Inferior parietal cortex (tissue), 1 donor: ENCODE measurements around the gene ANKRD63.

Experiments
- DNase-seq: peaks from one replicate; pipeline ENCODE4 v3.0.0-alpha.2; 2016; ENCODE audit errors: extremely low spot score

Gene ANKRD63

DNA sequence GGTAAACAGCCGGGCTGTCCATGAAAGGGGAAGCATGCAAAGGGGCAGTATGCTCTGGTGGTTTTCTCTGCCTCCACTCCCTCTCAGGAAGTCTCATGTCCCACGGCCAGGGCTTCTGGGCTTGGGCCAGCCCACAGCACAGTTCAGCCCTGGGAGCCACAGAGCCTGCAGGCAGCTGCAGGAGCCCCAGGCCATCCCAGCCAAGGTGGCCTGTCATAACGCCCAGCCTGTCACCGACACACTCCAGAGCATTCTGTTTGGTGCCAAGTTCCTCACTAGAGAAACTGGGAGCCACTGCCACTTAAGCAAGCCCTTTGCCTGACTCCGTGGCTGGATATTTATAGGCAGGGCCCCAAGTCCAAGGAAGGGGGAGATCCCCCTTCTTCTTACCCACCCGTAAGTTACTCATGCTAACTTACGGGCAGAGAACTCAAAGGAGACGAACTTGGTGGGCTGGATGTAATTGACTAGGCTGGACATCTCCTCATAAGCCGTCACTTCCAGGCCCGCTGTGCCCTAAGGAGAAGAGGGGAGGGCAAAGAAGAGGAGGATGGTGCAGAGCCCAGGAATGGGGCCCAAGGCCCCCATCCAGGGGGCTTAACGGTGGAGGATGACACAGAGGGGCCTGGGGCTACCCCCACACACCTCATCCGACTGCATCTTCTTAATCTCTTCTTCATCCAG lies 13.2 kb upstream of the ANKRD63 start:
- DNase-seq: no peak

DNA sequence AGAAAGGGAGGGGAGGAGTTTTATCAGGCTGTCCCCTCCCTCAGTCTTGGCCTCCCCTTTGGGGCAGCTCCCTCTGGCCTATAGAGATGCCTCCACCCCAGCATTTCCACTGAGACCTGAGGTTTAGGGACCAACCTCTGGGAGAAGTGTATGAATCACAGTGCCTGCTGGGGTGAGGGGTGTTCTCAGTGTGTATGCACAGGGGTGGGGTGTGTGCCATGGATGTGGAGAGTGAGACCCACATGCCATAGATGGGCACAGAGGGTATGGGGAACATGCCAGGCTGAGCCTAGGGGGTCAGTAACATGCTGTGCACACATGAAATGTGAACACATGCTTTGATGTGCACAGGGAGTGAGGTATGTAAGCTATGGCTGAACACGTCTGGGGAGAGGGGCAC lies 12.4 kb upstream of the ANKRD63 start:
- DNase-seq: no peak

DNA sequence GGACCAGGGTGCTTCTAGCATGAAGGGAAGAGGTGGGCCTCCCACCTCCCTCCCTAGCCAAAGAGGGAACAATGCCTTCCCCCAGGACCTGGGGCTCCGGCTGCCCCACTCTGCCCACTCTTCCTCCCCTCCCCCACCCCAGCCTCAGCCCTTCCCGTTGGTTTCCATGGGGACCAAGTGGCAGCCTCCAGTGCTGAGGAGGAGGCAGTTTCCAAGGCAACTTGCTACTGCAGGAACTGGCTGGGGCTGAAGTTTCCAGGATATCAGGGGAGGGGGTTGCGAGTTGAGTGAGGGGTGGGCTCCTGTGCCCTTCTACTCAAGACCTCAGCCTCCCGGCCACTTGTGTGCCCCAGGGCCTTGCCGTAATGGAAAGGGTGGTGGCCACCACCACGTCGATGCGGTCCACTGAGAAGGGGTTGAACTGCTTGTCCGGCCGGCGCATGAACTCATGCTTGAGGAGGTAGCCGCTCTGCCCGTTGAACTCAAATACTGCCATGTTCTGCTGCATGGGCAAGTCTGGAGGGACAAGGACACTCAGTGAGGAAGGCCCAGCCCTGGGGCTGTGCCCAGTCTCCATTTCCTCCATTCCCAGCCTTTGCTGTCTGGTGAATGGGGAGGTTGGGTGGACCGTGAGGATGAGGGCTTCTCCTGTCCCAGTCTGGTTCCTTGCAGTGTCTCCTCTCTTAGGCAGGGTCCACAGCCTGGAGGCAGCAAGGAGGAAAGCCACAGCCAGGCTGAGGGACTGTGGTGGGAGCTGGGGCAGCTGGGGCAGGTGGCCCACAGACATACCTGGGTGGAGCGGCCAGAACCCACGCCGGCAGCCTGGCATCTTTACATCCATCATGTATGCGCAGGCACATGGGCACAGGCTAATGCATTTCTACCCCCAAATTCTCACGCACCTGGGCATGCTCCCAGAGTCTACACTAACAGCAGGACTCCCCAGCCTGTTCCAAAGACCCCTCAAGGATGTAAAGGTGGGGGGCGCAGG lies 11.3 kb upstream of the ANKRD63 start:
- no peak for DNase-seq

DNA sequence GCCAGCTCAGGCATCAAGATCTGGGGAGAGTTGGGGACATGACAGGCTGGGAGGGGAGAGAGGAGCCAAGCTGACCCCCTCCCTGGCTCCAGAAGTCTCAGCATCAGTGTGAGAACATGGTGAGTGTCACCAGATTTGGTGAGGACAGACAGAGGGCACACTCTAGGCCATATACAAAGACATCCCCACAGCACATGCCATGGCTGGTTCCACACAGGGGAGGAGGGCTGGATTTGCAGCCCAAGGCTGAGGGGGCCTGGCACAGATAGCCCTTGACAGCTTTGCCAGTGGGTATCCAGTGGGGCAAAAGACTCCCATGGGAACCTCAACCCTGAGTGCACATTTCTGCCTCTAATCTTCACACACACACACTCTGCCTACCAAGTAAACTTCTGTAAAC lies 10.1 kb upstream of the ANKRD63 start:
- DNase-seq: no peak

DNA sequence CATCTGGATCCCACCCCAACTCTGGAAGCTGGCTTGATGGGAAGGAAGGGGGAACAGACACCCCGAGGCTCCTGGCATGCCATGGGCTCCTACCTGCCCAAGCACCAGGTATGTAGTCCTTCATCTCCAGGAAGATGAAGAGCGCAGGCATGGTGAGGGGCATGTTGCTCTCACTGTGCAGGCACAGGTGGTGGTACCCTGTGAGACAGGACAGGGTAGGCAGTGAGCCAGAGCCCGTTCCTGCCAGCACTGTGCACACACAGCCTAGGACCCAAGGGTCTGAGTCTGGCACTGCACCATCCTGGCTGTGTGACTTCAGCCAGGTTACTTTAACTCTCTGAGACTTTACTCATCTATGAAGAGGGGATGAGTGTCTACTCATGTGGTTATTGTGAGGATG lies 9.4 kb upstream of the ANKRD63 start:
- DNase-seq: no peak

DNA sequence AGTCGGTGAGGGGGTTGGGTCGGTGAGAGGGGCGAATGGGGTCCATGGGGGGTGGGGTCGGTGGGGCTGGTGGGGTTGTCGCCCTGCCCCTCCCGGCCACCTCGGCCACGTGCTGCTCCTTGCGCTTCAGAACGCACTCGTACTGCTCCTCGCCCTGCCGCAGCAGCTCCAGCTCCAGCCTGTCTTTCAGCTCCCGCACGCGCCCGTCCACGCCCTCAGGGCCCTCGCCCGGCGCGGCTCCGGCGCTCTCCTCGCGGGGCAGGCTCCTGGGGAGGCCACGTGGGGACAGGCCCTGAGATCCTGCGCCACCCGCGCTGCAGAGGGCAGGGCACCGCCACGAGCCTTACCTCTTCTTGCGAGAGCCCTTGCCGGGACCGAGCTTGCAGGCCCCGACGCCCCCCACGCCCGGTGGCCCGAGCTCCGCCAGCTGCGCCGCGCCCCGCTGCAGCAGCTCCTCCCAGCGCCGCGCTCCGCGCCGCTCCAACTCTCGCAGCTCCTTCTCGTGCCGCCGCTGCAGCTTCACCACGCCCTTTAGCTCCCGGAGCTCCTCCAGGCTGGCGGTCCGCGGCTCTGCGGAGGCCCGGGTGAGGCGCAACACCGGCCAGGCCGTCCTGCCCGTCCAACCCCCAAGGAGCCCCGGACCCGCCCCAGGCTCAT lies 8.2 kb upstream of the ANKRD63 start:
- DNase-seq: no peak

DNA sequence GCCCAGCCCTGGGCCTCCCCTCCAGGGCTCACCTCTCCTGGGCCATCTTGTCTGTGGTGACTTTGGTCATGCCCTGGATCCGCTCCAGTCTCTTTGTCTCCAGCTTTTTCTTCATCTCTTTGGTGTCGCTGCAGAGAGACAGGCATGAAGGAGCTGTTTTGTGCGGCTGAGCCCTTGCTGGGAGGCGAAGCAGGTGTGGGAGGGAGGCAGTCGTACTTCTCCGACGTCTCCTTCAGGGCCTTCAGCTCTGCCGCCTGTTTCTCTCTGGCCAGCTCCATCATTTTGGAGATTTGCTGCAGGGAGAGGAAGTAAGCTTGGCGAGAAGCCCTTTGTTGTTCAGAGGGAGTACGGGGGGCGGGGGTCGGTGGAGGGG lies 7.7 kb upstream of the ANKRD63 start:
- no peak for DNase-seq

DNA sequence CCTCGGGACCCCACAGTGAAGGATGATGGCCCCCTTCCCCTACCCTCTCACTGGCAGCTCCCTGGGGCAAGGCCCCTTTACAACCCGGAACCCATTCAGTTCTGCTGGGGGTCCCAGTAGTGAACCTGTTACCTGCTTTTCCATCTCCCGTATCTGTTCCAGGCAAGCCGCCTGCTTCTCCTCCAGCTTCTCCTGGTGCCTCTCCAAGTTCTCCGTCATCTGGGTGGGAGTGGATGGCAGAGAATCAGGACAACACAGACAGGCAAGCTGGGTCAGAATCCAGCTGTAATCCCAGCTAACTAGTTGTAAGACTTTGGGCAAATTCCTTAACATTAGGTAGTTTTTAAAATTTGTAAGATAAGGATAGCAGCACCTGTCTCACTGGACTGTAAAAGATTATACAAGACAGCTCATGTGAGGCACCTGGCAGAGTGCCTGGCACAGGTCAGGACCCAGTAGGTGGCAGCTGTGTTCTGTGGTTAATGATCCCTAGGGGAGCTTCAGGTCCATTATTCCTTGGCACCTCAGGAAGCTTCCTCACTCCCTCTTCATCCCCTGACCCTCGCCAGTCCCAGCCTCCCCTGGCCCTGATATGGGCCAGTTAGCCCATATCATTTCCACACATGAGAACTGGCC lies 6.4 kb upstream of the ANKRD63 start:
- no peak for DNase-seq

DNA sequence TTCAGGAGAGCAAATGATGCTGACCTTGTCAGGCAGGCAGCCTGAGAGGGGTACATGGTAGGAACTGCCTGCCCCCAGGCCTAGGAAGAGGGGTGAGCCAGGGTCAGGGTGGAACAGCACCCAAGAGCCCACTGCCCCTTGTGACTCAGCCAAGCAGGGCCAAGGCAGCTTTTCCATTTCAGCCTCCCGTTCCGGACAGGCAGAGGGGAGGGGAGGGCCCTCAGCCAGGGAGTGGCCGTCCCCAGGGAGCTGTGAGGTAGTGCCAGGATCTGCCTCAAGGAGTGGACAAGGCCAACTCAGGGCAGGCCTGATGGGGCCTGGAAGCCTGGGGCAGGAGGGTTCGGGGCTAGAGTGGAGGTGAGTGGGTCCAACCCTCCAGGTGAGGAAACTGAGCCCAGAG lies 5.1 kb upstream of the ANKRD63 start:
- no peak for DNase-seq

DNA sequence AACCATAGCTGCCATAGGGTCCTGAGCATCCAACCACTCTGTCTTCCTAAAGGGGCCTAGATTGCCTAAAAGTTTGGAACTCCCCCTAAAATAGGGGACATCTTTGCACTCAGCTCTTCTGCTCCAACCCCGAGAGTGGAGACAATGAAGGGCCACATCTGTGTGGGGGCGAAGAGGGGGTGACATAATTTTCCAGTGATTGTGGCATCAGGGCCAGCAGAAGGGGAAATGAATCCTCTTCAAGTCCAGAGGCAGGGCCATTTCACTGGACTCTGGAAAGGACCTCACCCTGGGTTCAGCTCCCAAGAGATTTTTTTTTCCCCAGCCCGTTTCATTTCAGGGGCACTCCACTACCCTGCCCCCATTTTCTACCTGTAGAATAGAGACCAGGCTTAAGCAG lies 4.6 kb upstream of the ANKRD63 start:
- DNase-seq: no peak

DNA sequence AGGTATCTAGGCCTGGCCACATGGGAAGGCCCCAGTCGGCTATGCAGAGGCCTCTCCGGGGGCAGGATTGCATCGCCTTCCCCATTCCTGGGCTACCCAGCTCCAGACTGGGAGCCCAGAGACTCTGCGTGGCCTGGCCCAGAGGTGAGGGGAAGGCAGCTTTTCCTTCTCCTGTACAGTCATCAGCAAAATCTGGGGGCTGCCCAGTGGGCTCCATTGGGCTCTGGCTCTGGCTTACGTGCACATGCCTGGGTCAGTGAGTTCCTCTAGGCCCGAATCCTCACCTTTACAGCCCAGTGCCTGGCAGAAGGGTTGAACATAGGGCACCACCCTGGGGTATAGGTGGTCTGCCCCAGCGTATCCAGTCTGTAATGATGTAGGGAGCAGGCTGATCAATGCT lies 3.9 kb upstream of the ANKRD63 start:
- no peak for DNase-seq

DNA sequence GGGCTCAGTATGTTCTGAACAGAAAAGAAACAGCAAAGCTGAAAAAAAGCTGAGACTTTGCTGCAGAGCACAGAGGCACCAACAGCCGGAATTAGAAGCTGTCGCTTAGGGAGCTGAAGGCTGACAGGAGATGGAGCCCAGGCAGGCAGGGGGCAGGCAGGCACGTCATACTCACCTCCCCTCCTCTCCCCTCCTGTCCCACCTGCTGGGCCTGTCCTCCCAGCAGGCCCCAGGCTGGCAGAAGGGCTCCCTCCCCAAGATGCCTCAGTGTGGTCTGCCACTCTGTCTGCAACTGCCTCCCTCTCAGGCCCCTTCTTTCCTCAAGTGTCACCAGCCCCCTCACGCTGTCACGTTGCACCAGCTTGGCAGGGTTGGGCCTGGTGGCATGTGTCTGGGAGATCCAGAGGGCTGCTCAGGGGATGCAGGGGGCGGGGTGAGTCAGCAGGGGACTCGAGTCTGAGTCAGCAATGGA lies 3.2 kb upstream of the ANKRD63 start:
- DNase-seq: no peak

DNA sequence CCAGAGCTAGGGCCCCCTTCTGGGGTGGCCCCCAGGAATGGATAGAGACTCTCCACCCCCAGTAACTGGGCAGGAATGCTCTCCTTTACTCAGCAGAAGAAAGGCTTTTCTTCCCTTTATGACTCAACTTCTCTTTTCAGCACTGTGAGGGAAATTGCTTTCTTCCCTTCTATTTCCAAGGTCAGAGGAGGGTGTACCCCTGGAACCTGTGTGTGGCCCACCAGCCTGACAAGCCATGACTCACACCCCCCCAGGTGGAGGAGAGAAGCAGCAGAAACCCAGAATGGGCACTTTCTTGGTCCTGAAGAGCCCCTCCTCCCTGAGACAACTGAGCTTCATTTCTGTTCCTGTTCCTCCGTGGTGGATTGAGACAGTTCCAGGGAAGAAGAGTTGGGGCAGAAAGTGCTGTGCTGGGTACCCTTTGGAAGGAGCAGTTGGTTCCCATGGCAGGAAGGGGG lies 2.7 kb upstream of the ANKRD63 start:
- DNase-seq: no peak

DNA sequence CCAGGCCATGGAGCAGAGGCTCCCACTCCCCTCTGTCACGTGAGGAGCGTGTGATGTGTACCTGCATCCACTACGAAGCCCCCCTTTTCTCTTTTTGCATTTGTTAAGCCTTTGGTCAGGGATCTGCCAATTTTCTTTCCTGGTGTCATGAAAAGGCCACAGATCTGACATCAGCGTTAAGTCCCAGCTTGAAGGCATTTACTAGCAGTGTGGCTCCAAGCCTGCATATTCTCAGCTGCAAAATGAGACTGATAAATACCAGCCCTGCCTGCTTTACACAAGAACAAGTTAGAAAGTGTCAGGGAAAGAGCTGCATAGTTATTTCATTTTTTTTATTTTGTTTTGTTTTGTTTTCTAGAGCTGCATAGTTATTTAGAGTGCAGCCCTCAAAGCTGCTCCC lies 2.3 kb upstream of the ANKRD63 start:
- DNase-seq: no peak

DNA sequence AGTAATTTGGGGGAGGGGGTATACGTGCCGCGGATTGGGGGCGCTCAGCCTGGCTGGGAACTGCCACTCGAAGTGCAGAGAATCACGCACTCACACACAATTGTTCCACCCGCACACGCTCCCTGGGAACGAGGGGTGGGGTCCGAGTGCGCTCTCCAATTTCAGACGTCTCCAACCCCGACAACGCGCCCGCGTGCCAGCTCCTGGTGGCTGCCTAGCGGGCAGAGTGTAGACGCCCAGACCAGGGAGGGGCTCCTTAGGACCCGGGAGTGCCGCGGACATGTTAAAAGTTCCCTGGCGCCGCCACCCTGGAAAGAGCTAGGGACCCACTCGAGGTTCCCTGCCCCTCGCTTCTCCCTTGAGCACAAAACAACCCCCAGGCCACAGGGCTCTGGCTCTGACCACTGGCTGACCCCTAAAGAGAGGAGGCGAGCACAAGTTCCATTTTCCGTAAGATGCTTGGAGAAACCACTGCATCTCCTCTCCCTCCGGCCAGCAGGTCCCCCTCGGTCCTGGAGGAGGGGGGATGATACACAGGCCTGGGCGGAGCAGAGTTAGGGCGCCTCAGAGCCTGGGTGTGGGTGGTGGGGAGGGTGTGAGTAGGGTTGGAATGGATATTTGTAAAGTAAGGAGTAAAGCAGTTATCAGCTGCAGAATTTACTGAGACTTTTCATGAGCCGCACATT lies 894 bp upstream of the ANKRD63 start:
- no peak for DNase-seq

DNA sequence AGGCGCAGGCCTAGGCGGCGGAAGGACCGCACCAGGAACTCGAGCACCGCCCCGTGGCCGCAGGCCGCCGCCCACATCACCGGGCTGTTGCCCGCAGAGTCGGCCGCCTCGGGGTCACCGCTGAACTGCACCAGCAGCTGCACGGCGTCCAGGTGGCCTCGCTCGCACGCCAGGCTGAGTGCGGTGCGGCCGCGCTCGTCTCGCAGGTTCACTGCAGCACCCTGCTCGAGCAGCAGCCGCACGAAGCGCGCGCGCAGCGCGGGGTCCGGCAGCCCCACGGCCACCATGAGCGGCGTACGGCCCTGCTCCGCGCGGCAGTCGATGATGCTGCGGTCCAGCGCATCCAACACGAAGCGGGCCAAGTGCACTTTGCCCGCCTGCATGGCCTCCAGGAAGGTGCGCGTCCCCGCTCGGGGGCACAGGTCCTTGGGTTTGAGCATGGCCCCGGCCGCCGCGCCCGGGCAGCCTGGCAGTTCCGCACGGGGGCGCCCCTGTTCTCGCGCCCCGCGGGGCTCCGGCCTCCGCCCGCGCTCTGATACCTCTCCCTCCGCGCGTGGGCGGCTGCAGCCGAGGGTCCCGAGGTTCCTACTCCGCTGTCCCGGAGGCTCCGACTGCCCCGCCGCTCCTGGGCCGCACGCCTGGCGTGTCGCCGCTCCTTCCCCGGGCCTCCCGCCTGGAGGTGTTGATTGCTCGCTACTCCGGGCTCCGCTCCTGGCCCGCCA lies 556 bp downstream of the ANKRD63 start:
- no peak for DNase-seq

DNA sequence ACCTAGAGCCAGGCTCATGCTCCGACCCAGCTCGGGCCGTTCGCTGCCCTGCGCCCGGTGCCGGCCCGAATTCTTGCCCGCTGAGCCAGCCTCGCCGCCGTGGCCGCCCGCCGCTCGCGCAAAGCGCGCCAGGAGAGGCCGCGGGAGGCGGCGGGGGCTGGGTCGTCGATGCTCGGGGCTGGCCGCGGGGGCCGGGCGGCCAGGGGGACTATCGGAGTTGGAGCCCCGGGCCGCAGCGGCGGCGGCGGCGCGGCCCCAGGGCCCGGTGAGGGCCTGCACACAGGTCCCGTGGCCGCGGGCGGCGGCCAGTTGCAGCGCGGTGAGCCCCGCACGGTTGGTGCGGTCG lies 1.1 kb downstream of the ANKRD63 start:
- DNase-seq: no peak

DNA sequence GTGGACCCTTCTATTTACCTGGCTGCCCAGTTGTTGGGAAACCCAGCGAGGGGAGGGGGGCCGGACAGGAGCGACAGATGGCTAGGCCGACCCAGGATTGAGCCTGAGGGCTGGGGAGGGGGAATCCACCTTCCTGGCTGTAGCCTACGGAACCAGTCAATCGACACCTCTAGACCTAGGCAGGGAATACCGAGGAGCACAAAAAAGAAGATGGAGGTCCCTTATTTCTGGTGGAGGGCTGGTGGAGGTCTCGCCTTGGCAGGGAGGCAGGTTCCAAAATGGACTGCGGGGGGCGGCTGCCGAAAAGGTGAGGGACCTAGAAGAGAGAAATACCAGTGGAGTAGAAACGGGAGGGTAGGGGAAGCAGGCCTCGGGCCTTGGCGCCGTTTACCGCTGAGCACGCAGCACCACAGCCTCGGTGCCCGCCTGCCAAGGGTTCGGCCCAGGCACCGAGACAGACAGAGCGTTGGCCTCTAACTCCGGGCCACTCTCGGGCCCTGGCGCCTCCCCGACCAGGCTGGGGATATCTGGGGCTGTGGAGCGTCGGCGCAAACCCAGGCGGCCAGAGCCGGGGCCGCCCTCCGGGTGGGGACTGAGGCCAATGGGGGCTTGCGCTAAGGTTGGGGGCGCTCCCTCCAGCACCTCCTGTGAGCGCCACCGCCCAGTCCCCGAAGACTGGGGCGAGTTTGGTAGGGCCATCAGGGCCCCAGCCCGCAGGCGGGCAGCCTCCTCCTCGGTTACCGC lies 1.6 kb downstream of the ANKRD63 start:
- no peak for DNase-seq

DNA sequence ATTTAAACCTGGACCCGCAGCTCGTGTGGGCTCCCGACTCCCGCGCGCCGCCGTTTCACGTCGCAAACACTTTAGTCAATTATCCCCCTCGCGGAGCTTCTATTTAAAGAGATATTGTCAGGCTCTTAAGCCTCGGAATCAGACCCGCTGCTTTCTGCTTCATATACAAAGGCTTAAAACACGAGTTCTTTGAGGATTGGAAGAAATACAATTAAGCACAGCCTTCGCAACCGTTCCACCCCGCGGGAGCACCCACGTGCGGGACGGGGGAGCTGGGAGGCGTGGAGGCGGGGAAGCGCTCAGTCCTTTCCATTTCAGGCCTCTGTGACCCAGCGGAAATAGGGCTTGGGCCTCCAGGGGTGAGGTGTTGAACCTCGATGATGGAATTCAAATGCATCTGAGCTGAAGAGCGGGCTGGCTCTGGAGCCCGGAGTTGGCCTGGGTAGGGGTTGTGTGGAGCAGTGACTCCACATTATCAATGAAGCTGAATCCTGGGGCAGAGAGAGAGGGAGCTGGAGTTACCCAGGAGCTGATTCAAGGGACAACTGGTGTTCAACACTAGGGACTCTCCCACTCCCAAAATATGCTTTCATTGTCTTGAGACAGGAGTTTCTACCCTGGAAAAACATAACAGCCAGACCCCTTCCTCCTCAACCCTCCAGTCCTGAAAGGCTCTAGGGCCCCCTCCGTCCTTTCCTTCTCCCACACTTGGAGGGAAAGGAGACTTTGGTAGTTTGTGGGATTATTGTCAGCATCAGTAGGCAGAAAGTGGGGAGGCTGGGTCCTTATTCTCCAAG lies 2.4 kb downstream of the ANKRD63 start:
- no peak for DNase-seq
